HG03025 (cell line): Measurements from ENCODE around the gene COL27A1.

ENCODE experiments used
- ATAC-seq: cut with Tn5 transposase; IDR thresholded peaks from one replicate; pipeline ENCODE4 v1.9.1; 2021; ENCODE audit warnings: mild to moderate bottlenecking, moderate library complexity; ENCODE audit not compliant: unreplicated experiment, low FRiP score

Gene COL27A1

DNA sequence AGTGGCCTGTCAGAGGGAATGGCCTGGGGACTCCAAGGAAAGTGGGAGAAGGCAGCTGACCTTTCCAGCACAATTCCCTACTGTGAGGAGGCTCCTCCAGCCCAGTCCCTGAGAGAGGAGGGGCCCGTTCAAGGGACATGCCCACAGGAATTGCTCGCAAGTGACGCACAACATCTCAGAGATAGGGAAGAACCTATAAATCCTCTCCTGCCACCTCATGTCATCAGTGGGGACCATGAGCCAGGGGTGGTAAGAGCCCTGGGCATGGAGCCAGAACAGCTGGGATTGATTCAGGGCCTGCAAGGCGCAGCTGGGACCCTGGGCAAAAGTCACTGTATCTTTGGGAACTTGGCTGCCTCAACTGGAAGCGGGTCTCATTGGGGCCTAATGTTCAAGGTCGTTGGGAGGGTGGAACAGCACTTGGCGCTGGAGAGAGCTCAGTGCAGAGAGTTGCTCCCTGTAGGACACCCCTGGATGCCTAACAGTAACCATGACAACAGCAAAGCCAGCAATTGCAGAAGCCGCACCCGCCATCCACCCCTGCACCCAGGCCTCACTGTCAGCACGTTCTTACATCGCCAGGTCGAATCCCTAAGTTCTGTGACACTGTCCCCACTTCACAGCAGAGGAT is 126.3 kb downstream of the COL27A1 start:
- no peak for ATAC-seq

DNA sequence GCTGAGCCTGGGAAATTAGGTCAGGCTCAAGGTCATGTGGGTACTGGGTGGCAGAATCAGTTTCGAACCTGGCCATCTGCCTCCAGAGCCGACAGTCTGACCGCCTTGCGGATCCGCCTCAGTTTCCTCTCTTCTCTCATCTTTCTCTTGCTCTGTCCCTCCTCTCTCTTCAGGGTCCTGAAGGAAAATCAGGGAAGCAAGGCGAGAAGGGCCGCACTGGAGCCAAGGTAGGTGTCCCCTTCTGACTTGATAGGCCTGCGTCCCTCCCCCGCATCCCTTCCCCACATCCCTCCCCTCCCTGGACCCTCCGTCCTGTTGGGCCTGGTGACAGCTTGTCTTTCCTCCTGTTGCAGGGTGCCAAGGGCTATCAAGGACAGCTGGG is 126.8 kb downstream of the COL27A1 start:
- ATAC-seq = no peak

DNA sequence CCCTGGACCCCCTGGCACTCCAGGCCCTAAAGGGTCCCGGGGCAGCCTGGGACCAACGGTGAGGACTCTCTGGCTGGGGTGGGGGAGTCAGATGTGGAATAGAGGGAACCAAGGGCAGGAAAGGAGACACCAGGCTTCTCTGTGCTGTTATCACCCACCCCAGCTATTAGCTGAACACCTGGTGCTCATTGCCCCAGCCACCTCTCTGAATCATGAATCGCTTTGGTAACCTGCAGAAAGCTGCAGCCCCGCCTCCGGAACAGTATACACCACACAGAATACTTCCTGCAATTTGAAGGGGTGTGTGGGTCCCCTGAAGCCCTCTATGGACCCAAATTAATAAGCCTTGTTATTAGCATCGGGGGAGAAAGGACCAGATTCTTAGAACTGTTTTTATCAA is 127.2 kb downstream of the COL27A1 start:
- no peak for ATAC-seq

DNA sequence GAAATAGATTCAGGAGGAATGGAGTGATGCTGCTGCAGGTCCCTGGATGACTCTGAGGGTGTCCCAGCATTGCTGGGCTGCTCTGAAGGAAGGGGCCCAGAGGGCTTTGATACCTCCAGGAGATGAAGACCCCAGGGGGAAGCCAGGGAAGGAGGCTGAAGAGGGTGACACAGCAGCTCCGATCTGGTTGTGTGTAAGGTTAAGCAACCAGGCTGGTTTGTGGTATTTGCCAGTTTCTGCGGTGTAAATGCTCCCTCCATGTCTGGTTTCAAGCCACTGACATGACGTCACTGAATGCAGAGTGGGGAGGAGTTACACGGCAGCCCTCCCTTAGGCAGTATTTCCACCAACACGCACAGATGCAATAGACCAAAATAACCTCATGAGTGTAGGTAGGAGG is 127.6 kb downstream of the COL27A1 start:
- no peak for ATAC-seq

DNA sequence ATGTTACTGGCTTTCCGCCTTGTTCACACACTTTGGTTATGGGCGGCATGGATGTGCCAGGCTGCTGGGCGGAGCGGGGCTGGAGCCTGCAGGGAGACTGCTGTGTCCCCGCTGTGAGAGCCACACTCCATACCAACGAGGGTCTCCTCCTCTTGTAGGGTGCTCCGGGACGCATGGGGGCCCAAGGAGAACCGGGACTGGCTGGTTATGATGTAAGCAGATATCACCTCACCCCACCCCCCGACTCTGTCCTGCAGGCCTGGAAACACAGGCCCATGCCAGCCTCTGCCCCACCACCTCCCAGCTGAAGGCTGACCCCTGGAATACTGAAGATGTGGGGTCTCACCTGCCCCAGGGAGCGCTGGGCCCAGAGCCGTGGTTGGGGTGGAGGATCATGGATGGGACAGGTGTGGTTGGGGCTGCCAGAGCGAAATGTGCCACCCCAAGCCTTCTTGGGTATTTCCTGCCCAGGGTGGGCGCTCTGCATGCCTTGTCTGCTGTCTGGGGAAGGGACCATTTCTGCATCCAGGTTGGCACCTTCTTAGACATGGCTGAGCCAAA is 128.3 kb downstream of the COL27A1 start:
- no peak for ATAC-seq

DNA sequence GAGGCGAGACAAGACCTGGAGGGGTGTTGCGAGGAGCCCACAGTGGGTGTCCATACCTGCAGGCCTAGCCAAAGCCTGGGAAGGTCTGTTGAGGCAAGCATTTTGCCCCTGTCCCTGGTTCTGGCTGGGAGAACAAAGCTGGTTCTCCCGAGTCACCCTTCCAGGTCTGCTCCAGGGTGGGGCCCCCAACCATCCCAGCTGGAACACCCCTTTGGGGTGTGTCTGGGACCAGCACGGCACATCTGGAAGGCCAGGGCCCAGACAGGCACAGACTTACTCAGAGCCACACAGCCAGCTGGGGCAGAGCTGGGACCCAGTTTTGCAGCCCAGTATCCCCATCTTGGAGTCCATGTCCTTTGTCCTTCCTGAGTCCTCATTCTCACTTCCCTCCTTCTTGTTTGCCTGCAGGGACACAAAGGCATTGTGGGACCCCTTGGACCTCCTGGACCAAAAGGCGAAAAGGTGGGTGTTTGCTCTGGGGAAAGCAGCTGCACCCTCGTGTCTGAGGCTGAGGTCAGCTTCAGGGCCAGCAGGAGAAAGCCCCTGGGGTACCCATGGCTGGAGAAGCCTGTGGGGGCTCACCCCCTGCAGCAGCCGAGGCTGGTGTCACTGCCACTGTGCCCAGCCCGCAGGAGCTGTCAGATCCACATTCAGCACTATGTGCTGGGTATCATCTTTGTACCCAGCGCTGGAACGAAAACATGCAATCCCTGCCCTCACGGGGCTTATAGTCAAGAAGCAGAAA is 129.2 kb downstream of the COL27A1 start:
- no peak for ATAC-seq

DNA sequence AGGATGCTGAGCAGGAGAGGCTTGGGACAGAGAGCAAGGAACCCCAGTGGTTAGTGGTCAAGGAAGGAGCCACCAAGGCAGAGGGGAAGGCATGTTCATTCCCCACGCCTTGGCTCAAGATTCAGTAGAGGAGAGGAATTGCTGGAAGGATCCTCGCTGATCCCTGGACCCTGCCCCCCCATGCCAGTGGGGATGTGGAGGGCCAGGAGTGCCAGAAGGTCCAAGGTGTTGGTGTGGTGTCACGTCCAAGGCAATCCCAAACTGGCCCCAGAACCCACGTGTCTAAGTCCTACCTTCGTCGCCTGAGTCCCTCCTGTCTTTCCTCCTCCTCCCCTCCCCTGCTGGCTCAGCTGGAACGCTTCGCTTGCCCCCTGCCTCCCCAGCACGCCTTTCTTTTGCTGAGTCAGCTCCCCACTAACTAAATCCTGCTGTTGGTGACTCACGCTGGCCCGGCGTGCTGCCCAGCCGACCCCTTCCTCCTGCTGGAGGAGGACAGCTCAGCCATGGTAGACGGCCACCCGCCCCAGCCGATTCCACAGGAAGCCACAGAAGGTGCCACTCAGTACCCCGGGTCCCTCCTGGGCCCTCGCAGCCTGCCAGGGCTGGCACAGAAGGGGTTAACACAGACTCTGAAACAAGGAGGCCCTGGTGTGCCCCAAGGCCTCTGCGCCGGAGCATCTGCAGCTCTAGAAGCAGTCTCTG is 130.0 kb downstream of the COL27A1 start:
- no peak for ATAC-seq

DNA sequence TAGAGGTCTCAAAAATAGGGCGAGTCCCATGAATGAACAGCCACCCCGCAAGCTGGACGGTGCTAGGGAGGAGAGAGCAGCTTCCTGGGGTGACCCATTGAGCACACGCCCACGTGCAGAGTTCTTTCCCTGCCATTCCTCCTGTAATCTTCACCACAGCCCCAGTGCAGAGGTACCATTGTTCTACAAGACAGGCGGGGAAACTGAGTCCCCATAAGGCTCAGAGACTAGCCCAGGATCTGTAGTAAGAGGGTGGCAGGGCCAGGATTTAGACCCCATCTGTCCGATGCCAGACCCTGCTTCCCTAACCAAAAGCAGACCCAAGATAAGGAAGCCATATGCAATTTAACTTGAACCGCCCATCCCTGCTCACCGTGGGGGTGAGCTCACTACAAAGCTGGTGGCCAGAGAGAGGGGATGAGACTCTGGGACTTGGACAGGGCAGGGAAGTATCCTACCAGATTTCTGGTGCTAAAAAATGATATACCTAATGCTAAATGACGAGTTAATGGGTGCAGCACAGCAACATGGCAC is 130.9 kb downstream of the COL27A1 start:
- no peak for ATAC-seq

DNA sequence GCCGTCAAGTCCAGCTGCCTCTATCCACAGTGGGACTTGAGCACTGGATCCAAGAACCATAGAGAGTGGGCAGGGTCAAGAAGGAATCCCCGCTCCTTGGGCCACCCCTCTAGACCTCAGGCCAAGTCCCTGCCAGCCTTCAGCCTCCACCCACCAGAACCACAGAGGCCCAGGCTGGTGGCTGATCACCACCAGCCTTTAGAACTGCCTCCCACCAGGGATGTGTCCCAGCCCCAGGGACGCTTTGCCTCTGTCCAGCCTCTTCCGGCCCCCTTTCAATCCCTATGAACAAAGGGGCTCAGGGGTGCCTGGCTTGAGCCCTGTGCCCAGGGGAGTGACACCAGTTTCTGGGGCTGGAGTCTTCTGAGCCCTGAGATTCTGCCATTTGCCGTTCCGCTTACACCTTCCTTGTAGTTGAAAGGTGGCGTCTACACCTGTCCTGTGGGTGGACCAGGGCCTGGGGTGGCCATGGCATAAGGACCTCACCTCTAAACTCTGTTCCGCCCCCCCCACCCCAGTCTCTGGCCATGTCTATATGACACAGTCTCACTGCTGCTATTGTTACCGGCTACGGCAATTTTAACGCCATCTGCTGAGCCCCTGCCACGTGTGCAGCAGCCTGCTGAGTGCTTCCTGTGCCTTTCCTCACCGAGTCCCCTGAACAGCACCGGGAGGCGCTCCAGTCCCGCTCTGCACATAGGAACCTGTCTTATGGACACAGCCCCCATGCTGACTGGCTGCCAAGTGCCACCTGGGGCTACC is 131.8 kb downstream of the COL27A1 start:
- ATAC-seq = no peak

DNA sequence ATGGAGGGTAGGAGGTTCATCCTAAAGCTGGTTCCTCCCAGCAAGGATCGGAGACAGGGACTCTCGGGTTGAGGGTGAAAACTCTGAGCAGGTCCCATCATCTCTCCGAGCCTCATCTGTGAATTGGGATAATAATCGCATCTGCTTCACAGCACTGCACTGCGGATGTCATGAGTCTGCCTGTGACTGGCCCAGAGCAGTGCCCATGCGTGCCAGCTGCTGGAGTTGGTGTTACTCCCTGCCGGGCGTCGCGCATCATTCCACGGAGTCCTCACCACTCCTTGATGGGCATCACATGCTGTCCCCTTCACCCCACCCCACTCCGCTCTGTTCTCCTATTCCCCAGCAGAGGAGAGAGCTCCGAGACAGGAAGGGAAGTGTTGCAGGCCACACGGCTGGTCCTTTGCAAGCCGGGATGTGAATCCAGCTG is 132.4 kb downstream of the COL27A1 start:
- ATAC-seq = no peak

DNA sequence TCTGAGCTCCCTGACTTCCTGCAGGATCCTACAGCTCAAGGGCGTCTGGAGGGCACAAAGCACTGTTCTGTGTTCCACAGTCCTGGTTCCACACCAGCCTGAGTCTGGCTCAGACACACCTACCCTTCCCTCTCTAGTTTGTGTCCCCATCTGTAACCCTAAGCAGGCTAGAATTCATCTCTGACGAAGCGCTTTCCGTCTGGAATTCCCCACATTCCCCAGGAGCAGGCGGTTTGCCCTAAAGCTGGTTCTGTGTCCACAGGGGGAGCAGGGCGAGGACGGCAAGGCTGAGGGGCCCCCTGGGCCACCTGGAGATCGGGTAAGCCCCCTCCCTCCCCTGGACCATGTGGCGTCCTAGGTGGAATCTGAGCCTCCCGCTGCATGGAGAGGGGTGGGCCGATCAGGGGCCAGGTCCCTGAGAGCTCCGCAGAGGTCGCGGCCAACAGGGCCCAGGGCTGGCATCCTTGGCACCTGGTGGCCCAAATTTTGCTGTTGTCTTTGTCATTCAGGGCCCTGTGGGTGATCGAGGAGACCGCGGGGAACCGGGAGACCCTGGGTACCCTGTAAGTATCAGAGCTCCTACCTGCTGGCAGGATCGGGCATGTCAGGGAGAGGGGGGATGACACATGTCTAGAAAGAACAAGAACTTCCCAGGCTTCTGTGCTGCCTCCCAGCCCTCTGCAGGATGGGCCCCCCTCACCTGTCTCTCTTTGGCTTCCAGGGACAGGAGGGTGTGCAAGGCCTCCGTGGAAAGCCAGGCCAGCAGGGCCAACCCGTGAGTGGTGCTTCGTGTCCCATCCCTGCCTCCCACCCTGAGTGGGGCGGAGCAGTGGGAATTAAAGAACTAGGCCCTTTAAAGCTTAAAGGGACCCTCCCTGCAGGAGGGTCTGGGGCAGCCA is 133.1 kb downstream of the COL27A1 start:
- ATAC-seq = no peak

DNA sequence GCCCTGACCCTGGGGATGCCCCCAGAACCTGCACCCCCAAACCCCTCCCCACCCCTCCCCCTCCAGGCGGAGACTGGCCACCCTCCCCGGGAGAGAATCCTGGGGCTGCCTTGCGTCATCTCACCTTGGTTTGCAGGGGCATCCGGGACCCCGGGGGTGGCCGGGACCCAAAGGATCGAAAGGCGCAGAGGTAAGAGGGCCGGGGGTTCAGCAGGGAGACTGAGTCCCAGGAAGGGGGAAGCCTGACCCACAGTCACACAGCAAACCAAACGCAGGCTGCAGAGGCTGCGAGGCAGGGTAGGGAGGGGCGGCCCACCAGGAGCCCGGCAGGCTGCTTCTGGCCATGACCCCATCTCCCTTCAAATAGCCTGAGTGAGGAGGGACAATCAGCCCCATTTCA is 133.8 kb downstream of the COL27A1 start:
- ATAC-seq = no peak

DNA sequence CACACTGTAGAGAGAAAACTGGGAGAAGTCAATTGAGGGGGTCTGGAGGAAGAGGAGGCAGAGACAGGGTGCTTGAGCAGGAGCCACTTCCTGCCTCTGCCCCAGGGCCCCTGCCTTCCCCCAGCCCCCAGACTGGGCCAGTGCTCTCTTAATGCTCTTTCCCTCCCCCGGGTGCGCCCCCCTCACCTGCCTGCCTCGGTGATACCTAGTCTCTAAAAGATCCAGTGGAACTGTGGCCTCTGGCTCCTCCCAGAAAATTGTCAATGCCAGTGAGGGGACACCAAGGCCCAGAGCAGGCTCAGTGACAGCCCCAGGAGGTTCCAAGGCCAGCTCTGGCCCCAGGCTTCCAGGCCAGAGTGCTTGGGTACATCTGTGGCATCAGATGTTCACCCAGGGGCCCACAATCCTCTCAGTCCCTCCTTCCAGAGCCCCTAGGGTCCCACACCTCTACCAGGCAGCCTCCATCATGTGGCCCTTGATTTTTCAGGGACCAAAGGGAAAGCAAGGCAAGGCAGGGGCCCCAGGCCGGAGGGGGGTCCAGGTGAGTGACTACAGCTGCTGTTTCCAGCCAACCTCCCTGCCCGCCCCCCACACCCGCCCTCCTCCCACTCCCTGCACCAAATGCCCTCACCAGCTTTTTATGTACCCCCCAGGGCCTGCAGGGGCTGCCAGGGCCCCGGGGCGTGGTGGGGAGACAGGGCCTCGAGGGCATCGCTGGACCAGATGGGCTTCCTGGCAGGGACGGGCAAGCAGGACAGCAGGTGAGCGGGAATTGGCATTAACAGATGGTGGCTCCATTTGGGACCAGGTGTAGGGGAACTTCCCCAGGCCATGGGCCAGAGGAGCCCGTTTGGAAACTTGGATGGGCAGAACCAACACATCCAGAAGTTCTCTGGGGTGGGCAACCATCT is 134.5 kb downstream of the COL27A1 start:
- no peak for ATAC-seq

DNA sequence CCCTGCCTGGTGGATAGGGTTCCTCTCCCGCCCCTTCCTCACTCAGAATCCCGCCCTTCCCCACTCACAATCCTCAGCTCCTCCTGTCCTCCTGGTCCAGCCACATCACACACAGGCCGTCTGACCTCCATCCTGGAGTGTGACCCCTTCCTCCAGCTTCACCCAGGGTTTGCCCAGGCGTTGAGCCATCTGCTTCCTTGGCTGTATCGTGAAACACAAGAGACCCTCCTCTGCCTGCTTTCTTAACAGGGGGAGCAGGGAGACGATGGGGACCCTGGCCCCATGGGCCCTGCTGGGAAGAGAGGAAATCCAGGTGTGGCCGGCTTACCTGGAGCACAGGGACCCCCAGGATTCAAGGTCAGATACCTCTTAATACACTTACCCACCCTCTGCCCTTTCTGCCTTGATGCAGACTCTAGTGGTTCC is 135.2 kb downstream of the COL27A1 start:
- ATAC-seq = no peak

DNA sequence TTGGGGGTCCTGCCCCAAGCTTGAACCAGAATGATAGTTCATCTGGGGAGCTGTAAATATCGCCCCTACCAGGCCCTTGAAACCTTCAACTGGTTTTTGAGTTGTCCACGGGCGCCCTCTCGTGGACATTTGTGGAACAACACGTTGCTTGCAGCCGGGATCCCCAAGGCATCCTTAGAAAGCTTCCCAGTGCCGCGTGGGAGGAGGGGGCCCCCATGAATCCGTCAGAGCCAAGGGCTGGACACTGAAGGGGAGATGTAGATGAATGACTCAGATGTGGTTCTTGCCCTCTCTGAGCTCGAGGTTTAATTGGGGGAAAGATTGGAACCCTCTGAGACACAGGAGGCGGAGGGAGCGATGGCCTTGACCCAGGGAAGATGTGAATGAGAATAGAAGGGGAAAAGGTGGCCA is 135.7 kb downstream of the COL27A1 start:
- ATAC-seq = no peak

DNA sequence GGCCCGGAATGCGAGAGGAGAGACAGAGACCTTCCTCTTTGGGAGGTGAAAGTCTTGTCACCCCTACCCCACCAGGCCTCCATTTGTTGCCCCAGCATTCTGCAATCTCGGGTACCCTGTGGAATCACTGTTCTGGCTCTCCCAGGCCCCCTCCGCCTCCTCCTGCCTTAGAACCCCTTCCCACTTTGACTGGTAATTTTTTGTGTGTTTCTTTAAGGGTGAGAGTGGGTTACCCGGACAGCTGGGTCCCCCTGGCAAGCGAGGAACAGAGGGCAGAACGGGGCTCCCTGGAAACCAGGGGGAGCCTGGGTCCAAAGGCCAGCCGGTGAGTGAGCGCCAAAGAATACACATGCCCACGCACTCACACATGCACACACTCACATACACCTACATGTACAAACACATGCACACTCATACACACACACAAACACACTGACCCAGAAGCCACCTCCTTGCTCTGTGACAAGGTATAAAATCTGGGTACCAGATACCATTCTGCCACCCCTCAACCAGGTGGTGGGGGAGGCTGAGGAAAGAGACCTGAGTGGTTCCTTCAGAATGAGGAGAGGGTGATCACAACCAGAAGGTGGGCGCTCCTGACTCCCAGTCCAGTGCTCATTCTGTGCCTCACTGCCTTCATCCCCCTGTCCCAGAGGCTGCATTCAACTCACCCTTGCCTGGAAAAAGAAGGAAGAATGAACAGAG is 136.7 kb downstream of the COL27A1 start:
- ATAC-seq = no peak

DNA sequence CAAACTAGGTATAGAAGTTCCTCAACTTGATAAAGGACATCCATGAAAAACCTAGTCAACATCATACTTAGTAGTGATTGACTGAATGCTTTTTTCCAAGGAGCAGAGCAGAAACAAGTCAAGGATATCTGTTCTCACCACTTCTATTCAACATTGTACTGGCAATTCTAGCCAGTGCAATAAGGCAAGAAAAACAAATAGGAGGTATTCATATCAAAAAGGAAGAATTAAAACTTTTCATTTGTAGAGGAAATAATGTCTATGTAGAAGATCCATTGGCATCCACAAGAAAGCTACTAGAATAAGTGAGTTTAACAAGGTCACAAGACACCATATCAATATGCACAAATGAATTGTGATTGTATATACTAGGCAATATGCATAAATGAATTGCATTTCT is 139.3 kb downstream of the COL27A1 start:
- no peak for ATAC-seq

DNA sequence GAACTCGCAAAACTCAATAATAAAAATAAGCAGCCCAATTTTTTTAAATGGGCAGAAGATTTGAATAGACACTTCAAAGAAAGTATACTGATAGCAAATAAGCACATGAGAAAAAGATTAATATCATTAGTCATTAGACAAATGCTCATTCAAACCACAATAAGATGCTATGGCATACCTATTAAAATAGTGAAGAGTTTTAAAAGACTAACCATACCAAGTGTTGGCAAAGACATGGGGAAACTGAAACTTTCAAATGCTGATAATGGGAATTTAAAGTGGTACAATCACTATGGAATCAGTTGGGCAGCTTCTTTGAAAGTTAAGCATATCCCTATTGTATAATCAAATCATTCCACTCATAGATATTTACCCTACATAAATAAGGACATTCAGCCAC is 141.0 kb downstream of the COL27A1 start:
- ATAC-seq = no peak
